H1 (cell line): ENCODE measurements around the gene LHFPL6.

Source experiments
- CEBPB ChIP-seq: IDR thresholded peaks from 2 replicates; pipeline ENCODE4 v1.6.1; 2012; ENCODE audit warnings: low read depth, low read length
- CHD1 ChIP-seq: IDR thresholded peaks from 2 replicates; pipeline ENCODE4 v1.6.1; 2012; ENCODE audit warnings: low read depth, low read length, improper control_type of control experiment
- CTCF ChIP-seq, 3 experiments: IDR thresholded peaks; 1 replicate in 2 of 3; 2 replicates in 1 of 3; pipeline versions ENCODE4 v1.5.1 to v1.6.1; 2011; ENCODE audit warnings: low read length in 3 of 3, mild to moderate bottlenecking in 3 of 3, inconsistent platforms in 2 of 3, low read depth in 1 of 3, moderate library complexity in 1 of 3; ENCODE audit not compliant: insufficient read depth in 1 of 3; ENCODE audit errors: control extremely low read depth in 1 of 3
- EP300 ChIP-seq, 2 experiments: IDR thresholded peaks; 1 replicate in 1 of 2; 2 replicates in 1 of 2; pipeline ENCODE4 v1.6.1; 2011 to 2012; ENCODE audit warnings: low read depth in 2 of 2, low read length in 2 of 2, mild to moderate bottlenecking in 2 of 2, borderline replicate concordance in 1 of 2, inconsistent platforms in 1 of 2, moderate library complexity in 1 of 2
- MAX ChIP-seq: IDR thresholded peaks from 2 replicates; pipeline ENCODE4 v1.6.1; 2012; ENCODE audit warnings: inconsistent platforms
- POLR2A ChIP-seq, 2 experiments: IDR thresholded peaks; 1 replicate in 1 of 2; 2 replicates in 1 of 2; pipeline ENCODE4 v1.6.1; 2011; ENCODE audit warnings: low read depth in 2 of 2, low read length in 2 of 2, mild to moderate bottlenecking in 2 of 2; ENCODE audit errors: control extremely low read depth in 1 of 2
- RFX5 ChIP-seq: IDR thresholded peaks from 2 replicates; pipeline ENCODE4 v1.6.1; 2011; ENCODE audit warnings: low read depth, low read length, improper control_type of control experiment, borderline replicate concordance
- TAF1 ChIP-seq: IDR thresholded peaks from 2 replicates; pipeline ENCODE4 v1.6.1; 2011; ENCODE audit warnings: mild to moderate bottlenecking, low read depth, low read length

GRCh38 chr13:39527301-39527700 is 75.7 kb downstream of the LHFPL6 start:
- TF ChIP-seq CHD1 (no peak), POLR2A (IDR thresholded peaks at IDR 0.05; ENCODE audit: control extremely low read depth in 1 of 2, low read depth in 2 of 2, low read length in 2 of 2) (no peak), TAF1 (no peak), CEBPB (no peak), MAX (no peak), RFX5 (no peak), CTCF (IDR thresholded peaks at IDR 0.05; ENCODE audit: control extremely low read depth in 1 of 3, insufficient read depth in 1 of 3, low read depth in 1 of 3, low read length in 3 of 3) (no peak), EP300 (IDR thresholded peaks at IDR 0.05; ENCODE audit: borderline replicate concordance in 1 of 2, low read depth in 2 of 2, low read length in 2 of 2) (no peak)
